Parathyroid adenoma (tissue), 2 donors: ENCODE measurements around the gene DGKD.

Experiments used
- H2AFZ ChIP-seq: fragments of 300-600 bp; sonication (generic); one replicate; pipeline ENCODE4 v1.7.0; 2017; ENCODE audit warnings: antibody characterized with exemption, mild to moderate bottlenecking
- H3K27ac ChIP-seq: fragments of 300-600 bp; sonication (generic); one replicate; pipeline ENCODE4 v1.7.0; 2017
- H3K27me3 ChIP-seq: fragments of 300-600 bp; sonication (generic); one replicate; pipeline ENCODE4 v1.7.0; 2017; ENCODE audit warnings: low read length; ENCODE audit not compliant: control insufficient read depth, insufficient read depth
- H3K36me3 ChIP-seq: fragments of 300-600 bp; sonication (generic); one replicate; pipeline ENCODE4 v1.7.0; 2017; ENCODE audit warnings: low read length; ENCODE audit not compliant: control insufficient read depth, insufficient read depth
- H3K4me1 ChIP-seq: fragments of 300-600 bp; sonication (generic); one replicate; pipeline ENCODE4 v1.7.0; 2017; ENCODE audit warnings: control low read depth
- H3K4me2 ChIP-seq: fragments of 300-600 bp; sonication (generic); one replicate; pipeline ENCODE4 v1.7.0; 2017; ENCODE audit warnings: low read length
- H3K4me3 ChIP-seq: fragments of 300-600 bp; sonication (generic); one replicate; pipeline ENCODE4 v1.7.0; 2017; ENCODE audit warnings: low read depth, low read length
- H3K79me2 ChIP-seq: fragments of 300-600 bp; sonication (generic); one replicate; pipeline ENCODE4 v1.7.0; 2017; ENCODE audit warnings: control low read depth
- H3K9ac ChIP-seq: fragments of 300-600 bp; sonication (generic); one replicate; pipeline ENCODE4 v1.7.0; 2017; ENCODE audit warnings: mild to moderate bottlenecking
- H3K9me3 ChIP-seq: fragments of 300-600 bp; sonication (generic); one replicate; pipeline ENCODE4 v1.7.0; 2017; ENCODE audit warnings: low read length; ENCODE audit not compliant: control insufficient read depth
- CTCF ChIP-seq: fragments of 300-600 bp; sonication (generic); IDR thresholded peaks from one replicate; pipeline ENCODE4 v1.7.0; 2017; ENCODE audit warnings: antibody characterized with exemption, mild to moderate bottlenecking
- donor health status: primary hyperparathyroidism.

The DGKD gene

GRCh38 chr2:233380132-233380895 lies 26.0 kb downstream of the DGKD start:
- Histone ChIP-seq H3K4me2 (no peak overlapping the region), H3K79me2 (peaks cover 13% of the 10 kb centered on the region), H3K4me1 (no peaks in the 10 kb centered on the region), H3K9ac (no peak overlapping the region), H3K27ac (no peak overlapping the region), H3K9me3 (no peaks in the 10 kb centered on the region), H3K36me3 (no peaks in the 10 kb centered on the region), H3K27me3 (no peaks in the 10 kb centered on the region), H2AFZ (no peak overlapping the region), H3K4me3 (no peak overlapping the region)
- no peak for TF ChIP-seq CTCF

- no peak overlapping the region for H2AFZ ChIP-seq
- no peaks in the 10 kb centered on the region for H3K9me3 ChIP-seq
- H3K27ac ChIP-seq: no peak overlapping the region
- H3K4me3 ChIP-seq: no peak overlapping the region
- H3K9ac ChIP-seq: no peak overlapping the region
- H3K79me2 ChIP-seq: peaks cover 13% of the 10 kb centered on the region
- no peak for TF ChIP-seq CTCF
- no peaks in the 10 kb centered on the region for H3K27me3 ChIP-seq
- no peaks in the 10 kb centered on the region for H3K4me1 ChIP-seq
- no peaks in the 10 kb centered on the region for H3K36me3 ChIP-seq
- no peak overlapping the region for H3K4me2 ChIP-seq
Observed at GRCh38 chr2:233380995-233381637, 26.8 kb downstream of the DGKD start.

GRCh38 chr2:233381638-233381995 lies 27.3 kb downstream of the DGKD start:
- H3K27ac ChIP-seq: no peak overlapping the region
- H3K36me3 ChIP-seq: no peaks in the 10 kb centered on the region
- H3K79me2 ChIP-seq: peaks cover 13% of the 10 kb centered on the region
- H3K9me3 ChIP-seq: no peaks in the 10 kb centered on the region
- H3K4me2 ChIP-seq: no peak overlapping the region
- no peak overlapping the region for H2AFZ ChIP-seq
- H3K27me3 ChIP-seq: no peaks in the 10 kb centered on the region
- no peaks in the 10 kb centered on the region for H3K4me1 ChIP-seq
- TF ChIP-seq CTCF: no peak
- no peak overlapping the region for H3K4me3 ChIP-seq
- H3K9ac ChIP-seq: no peak overlapping the region

GRCh38 chr2:233384015-233384414 lies 29.7 kb downstream of the DGKD start:
- Histone ChIP-seq H3K36me3 (no peaks in the 10 kb centered on the region), H3K4me2 (no peak overlapping the region), H3K4me1 (peaks cover 11% of the 10 kb centered on the region), H3K27ac (no peak overlapping the region), H3K9me3 (no peaks in the 10 kb centered on the region), H2AFZ (no peak overlapping the region), H3K9ac (no peak overlapping the region), H3K27me3 (no peaks in the 10 kb centered on the region), H3K79me2 (peaks cover 8% of the 10 kb centered on the region), H3K4me3 (no peak overlapping the region)
- TF ChIP-seq CTCF: no peak
